Neural crest cell (in vitro differentiated cells): ENCODE data around the gene GATA2. TPM values are rescaled to one million over a fixed set of nuclear protein-coding genes. Genes with fewer than 3 reads are reported as not detected.

Experiments used
- DNase-seq: peaks from one replicate; pipeline ENCODE4 v3.0.0; 2021; ENCODE audit warnings: low read depth, mixed read lengths, low spot score
- H3K27ac Mint-ChIP-seq: one replicate; pipeline ENCODE4 v1.8.0; 2021; ENCODE audit warnings: mild to moderate bottlenecking, mixed read lengths; ENCODE audit not compliant: unreplicated experiment
- H3K27me3 Mint-ChIP-seq: 2 replicates; pipeline ENCODE4 v1.8.0; 2021; ENCODE audit warnings: low read depth, mild to moderate bottlenecking, mixed read lengths
- H3K36me3 Mint-ChIP-seq: 2 replicates; pipeline ENCODE4 v1.8.0; 2021; ENCODE audit warnings: low read depth, mild to moderate bottlenecking, mixed read lengths
- H3K4me1 Mint-ChIP-seq: 2 replicates; pipeline ENCODE4 v1.8.0; 2021; ENCODE audit warnings: mixed read lengths
- H3K4me3 Mint-ChIP-seq: one replicate; pipeline ENCODE4 v1.8.0; 2021; ENCODE audit warnings: mild to moderate bottlenecking, mixed read lengths
- H3K9me3 Mint-ChIP-seq: 2 replicates; pipeline ENCODE4 v1.8.0; 2021; ENCODE audit warnings: mixed read lengths
- CTCF ChIP-seq: fragments of 200-600 bp; sonication (generic); conservative IDR thresholded peaks from 2 replicates; pipeline ENCODE4 v1.5.0; 2021; ENCODE audit warnings: antibody characterized with exemption, mild to moderate bottlenecking
- total RNA-seq: library from RNA; stranded (reverse); gene quantifications from 2 replicates; pipeline ENCODE4 v1.2.1, GENCODE V29; 2021

The GATA2 gene
- total RNA-seq, 1 donor from 2014 or later: 0.30 TPM

GRCh38 chr3:128447561-128448013 lies 45.4 kb downstream of the GATA2 start:
- H3K27me3 Mint-ChIP-seq: peaks cover 73% of the 10 kb centered on the region
- H3K27ac Mint-ChIP-seq: no peak overlapping the region
- H3K9me3 Mint-ChIP-seq: peaks cover 9% of the 10 kb centered on the region
- no peak overlapping the region for H3K4me3 Mint-ChIP-seq
- H3K4me1 Mint-ChIP-seq: no peaks in the 10 kb centered on the region
- H3K36me3 Mint-ChIP-seq: no peaks in the 10 kb centered on the region
- DNase-seq: no peak
- no peak for TF ChIP-seq CTCF

- Mint-ChIP-seq H3K27me3 (peaks cover 71% of the 10 kb centered on the region), H3K4me1 (no peaks in the 10 kb centered on the region), H3K9me3 (peaks cover 9% of the 10 kb centered on the region)
Observed at GRCh38 chr3:128446821-128447220, 46.2 kb downstream of the GATA2 start.

GRCh38 chr3:128445357-128445756 lies 47.6 kb downstream of the GATA2 start:
- no peaks in the 10 kb centered on the region for H3K4me1 Mint-ChIP-seq
- no peak overlapping the region for H3K4me3 Mint-ChIP-seq
- H3K9me3 Mint-ChIP-seq: peaks cover 9% of the 10 kb centered on the region
- DNase-seq: no peak
- no peak for TF ChIP-seq CTCF
- H3K27me3 Mint-ChIP-seq: peaks cover 71% of the 10 kb centered on the region
- H3K36me3 Mint-ChIP-seq: no peaks in the 10 kb centered on the region
- H3K27ac Mint-ChIP-seq: no peak overlapping the region

More at GRCh38 chr3:128446821-128447220, 46.2 kb downstream of the GATA2 start:
- Mint-ChIP-seq H3K4me3 (no peak overlapping the region), H3K27ac (no peak overlapping the region), H3K36me3 (no peaks in the 10 kb centered on the region)
- DNase-seq: no peak
- TF ChIP-seq CTCF: no peak

- H3K36me3 Mint-ChIP-seq: no peaks in the 10 kb centered on the region
- no peak overlapping the region for H3K27ac Mint-ChIP-seq
- H3K4me3 Mint-ChIP-seq: no peak overlapping the region
- peaks cover 9% of the 10 kb centered on the region for H3K9me3 Mint-ChIP-seq
- peaks cover 74% of the 10 kb centered on the region for H3K27me3 Mint-ChIP-seq
- DNase-seq: no peak
- TF ChIP-seq CTCF: no peak
- H3K4me1 Mint-ChIP-seq: no peaks in the 10 kb centered on the region
Observed at GRCh38 chr3:128443771-128444170, 49.2 kb downstream of the GATA2 start.

GRCh38 chr3:128442949-128443348 lies 50.1 kb downstream of the GATA2 start:
- H3K9me3 Mint-ChIP-seq: peaks cover 9% of the 10 kb centered on the region
- no peaks in the 10 kb centered on the region for H3K4me1 Mint-ChIP-seq
- DNase-seq: no peak
- no peak overlapping the region for H3K4me3 Mint-ChIP-seq
- H3K27me3 Mint-ChIP-seq: peaks cover 74% of the 10 kb centered on the region
- no peaks in the 10 kb centered on the region for H3K36me3 Mint-ChIP-seq
- no peak for TF ChIP-seq CTCF
- H3K27ac Mint-ChIP-seq: no peak overlapping the region

- Mint-ChIP-seq H3K9me3 (peaks cover 7% of the 10 kb centered on the region), H3K4me1 (no peaks in the 10 kb centered on the region), H3K36me3 (no peaks in the 10 kb centered on the region), H3K27ac (no peak overlapping the region), H3K27me3 (peaks cover 73% of the 10 kb centered on the region), H3K4me3 (no peak overlapping the region)
- DNase-seq: no peak
- no peak for TF ChIP-seq CTCF
Observed at GRCh38 chr3:128442070-128442469, 50.9 kb downstream of the GATA2 start.
